Ishikawa (cell line): ENCODE measurements around the gene NAP1L5.

Experiments
- CEBPB ChIP-seq: IDR thresholded peaks from 2 replicates; pipeline ENCODE4 v1.6.1; 2012
- CREB1 ChIP-seq: IDR thresholded peaks from 2 replicates; pipeline ENCODE4 v1.6.1; 2012; ENCODE audit warnings: low read depth
- EGR1 ChIP-seq: IDR thresholded peaks from 2 replicates; pipeline ENCODE4 v1.6.1; 2012
- EP300 ChIP-seq: IDR thresholded peaks from 2 replicates; pipeline ENCODE4 v1.6.1; 2012; ENCODE audit warnings: borderline replicate concordance
- MAX ChIP-seq: IDR thresholded peaks from 2 replicates; pipeline ENCODE4 v1.6.1; 2012
- RAD21 ChIP-seq: IDR thresholded peaks from 2 replicates; pipeline ENCODE4 v1.6.1; 2012; ENCODE audit warnings: low read depth
- REST ChIP-seq: IDR thresholded peaks from 2 replicates; pipeline ENCODE4 v1.6.1; 2012; ENCODE audit warnings: low read depth, mild to moderate bottlenecking
- TAF1 ChIP-seq: IDR thresholded peaks from 2 replicates; pipeline ENCODE4 v1.6.1; 2012; ENCODE audit warnings: low read depth, mild to moderate bottlenecking
- TCF12 ChIP-seq: IDR thresholded peaks from 2 replicates; pipeline ENCODE4 v1.6.1; 2012; ENCODE audit warnings: low read depth
- YY1 ChIP-seq: IDR thresholded peaks from 2 replicates; pipeline ENCODE4 v1.6.1; 2012; ENCODE audit warnings: low read depth
- ZBTB7A ChIP-seq: IDR thresholded peaks from 2 replicates; pipeline ENCODE4 v1.6.1; 2012; ENCODE audit warnings: low read depth

GRCh38 chr4:88734403-88734949 lies 36.8 kb upstream of the NAP1L5 start:
- TF ChIP-seq ZBTB7A: no peak
- no peak for TF ChIP-seq TCF12
- no peak for TF ChIP-seq EP300
- TF ChIP-seq TAF1: no peak
- no peak for TF ChIP-seq CREB1
- no peak for TF ChIP-seq RAD21
- TF ChIP-seq EGR1: no peak
- TF ChIP-seq YY1: no peak
- TF ChIP-seq CEBPB: no peak
- TF ChIP-seq REST: no peak
- TF ChIP-seq MAX: no peak
